ENCODE data around the gene SGPP2. TPM values are rescaled to one million over a fixed set of nuclear protein-coding genes. Genes with fewer than 3 reads are reported as not detected.

SGPP2 gene
- total RNA-seq, 3 donors from 2014 or later (not counting 1 experiment from before 2014, with no cell fraction given), result 0.25 to 0.30 TPM; not detected in 1

DNA sequence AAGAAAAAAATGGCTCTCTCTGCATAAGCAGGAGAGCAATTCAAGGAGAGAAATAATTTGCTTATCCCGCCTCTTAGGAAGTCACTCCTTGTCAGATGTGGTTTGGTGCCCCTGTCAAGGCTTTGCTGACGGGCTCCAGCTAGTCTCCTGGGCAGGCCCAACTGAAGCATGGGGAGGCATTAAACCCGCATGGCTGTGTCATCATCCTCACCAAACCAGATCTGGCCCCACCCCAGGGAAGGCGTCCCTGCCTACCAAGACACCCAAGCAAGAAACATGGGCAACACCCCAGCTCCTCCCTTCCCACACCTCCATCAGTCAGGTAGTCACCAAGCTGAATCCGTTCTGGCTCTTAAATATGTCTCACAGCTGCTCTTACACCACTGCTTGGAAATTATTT is 108.0 kb downstream of the SGPP2 start:
- Mint-ChIP-seq H3K36me3 (no peaks in the 10 kb centered on the region), H3K9me3 (no peaks in the 10 kb centered on the region)

DNA sequence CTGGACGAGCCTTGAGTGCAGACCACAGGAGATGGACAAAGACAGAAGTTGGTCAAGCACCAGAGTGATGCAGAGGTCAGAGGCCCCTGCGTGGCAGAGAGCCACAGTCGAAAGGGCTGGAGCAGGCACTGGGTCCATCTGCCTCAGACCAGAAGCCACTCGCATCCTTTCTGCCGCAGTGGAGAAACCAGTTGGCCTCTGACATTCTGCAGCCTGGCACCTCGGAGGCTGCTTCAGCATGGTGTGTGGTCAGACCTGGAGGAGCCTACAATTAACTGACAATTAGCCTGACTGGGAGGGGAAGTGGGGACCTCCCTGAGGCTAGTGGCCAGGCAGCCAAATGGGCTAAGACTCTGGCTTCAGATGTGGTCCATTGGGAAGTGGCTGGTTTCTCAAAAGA is 111.1 kb downstream of the SGPP2 start:
- no peak for ATAC-seq
- Mint-ChIP-seq H3K4me3 (no peak overlapping the region), H3K9me3 (no peaks in the 10 kb centered on the region), H3K36me3 (no peaks in the 10 kb centered on the region), H3K27ac (no peak overlapping the region), H3K4me1 (no peaks in the 10 kb centered on the region), H3K27me3 (ENCODE audit: low read depth in 2 of 2) (peaks cover 0 to 11% of the 10 kb centered on the region in 2 donors)
- H3K4me3 ChIP-seq (ENCODE audit: low read length), result no peak overlapping the region
- no peaks in the 10 kb centered on the region for H3K36me3 ChIP-seq (ENCODE audit: control insufficient read depth, insufficient read depth, low read length)
- H3K27ac ChIP-seq (ENCODE audit: low read length), result no peak overlapping the region
- TF ChIP-seq, protein P1, sequence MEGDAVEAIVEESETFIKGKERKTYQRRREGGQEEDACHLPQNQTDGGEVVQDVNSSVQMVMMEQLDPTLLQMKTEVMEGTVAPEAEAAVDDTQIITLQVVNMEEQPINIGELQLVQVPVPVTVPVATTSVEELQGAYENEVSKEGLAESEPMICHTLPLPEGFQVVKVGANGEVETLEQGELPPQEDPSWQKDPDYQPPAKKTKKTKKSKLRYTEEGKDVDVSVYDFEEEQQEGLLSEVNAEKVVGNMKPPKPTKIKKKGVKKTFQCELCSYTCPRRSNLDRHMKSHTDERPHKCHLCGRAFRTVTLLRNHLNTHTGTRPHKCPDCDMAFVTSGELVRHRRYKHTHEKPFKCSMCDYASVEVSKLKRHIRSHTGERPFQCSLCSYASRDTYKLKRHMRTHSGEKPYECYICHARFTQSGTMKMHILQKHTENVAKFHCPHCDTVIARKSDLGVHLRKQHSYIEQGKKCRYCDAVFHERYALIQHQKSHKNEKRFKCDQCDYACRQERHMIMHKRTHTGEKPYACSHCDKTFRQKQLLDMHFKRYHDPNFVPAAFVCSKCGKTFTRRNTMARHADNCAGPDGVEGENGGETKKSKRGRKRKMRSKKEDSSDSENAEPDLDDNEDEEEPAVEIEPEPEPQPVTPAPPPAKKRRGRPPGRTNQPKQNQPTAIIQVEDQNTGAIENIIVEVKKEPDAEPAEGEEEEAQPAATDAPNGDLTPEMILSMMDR (IDR thresholded peaks at IDR 0.05), result no peak
- WGBS (ENCODE audit: insufficient coverage), result 84% methylated on average over 6 of the region's 6 CpGs
- no peaks in the 10 kb centered on the region for H3K27me3 ChIP-seq (ENCODE audit: control insufficient read depth, insufficient read depth, low read length)
- intact Hi-C loops (cut with micrococcal nuclease), result no loop called here
- DNase-seq, result no peak
- H3K9me3 ChIP-seq (ENCODE audit: control insufficient read depth, insufficient read depth, low read length), result no peaks in the 10 kb centered on the region
- no peaks in the 10 kb centered on the region for H3K4me1 ChIP-seq (ENCODE audit: control insufficient read depth, insufficient read depth, low read length)

More for the DNA sequence above, 108.0 kb downstream of the SGPP2 start:
- TF ChIP-seq, protein P1 (IDR thresholded peaks at IDR 0.05), result no peak
- DNase-seq (no peak), ATAC-seq (no peak)
- Histone ChIP-seq H3K36me3 (ENCODE audit: control insufficient read depth, insufficient read depth, low read length) (no peaks in the 10 kb centered on the region), H3K9me3 (ENCODE audit: control insufficient read depth, insufficient read depth, low read length) (no peaks in the 10 kb centered on the region), H3K27me3 (ENCODE audit: control insufficient read depth, insufficient read depth, low read length) (no peaks in the 10 kb centered on the region), H3K4me3 (ENCODE audit: low read length) (no peak overlapping the region), H3K4me1 (ENCODE audit: control insufficient read depth, insufficient read depth, low read length) (no peaks in the 10 kb centered on the region), H3K27ac (ENCODE audit: low read length) (no peak overlapping the region)
- H3K27ac Mint-ChIP-seq, result no peak overlapping the region
- no peak overlapping the region for H3K4me3 Mint-ChIP-seq
- 75% methylated on average over 5 of the region's 5 CpGs for WGBS (ENCODE audit: insufficient coverage)
- no peaks in the 10 kb centered on the region for H3K4me1 Mint-ChIP-seq
- H3K27me3 Mint-ChIP-seq (ENCODE audit: low read depth in 2 of 2), result peaks cover 3 to 8% of the 10 kb centered on the region in 2 donors
- intact Hi-C loops (cut with micrococcal nuclease), result no loop called here

DNA sequence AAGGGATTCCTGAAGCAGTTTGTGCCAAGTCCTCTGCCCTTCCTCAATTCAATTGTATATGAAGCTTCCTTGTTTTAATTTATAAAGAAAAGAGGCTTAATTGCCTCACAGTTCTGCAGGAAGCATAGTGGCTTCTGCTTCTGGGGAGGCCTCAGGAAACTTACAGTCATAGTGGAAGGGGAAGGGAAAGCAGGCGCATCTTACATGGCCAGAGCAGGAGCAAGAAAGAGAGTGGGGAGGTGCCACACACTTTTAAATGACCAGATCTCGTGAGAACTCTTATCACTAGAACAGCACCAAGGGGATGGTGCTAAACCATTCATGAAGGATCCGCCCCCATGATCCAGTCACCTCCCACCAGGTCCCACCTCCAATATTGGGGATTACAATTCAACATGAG is 114.2 kb downstream of the SGPP2 start:
- no peaks in the 10 kb centered on the region for H3K4me1 ChIP-seq (ENCODE audit: control insufficient read depth, insufficient read depth, low read length)
- H3K27ac ChIP-seq (ENCODE audit: low read length), result no peak overlapping the region
- no peak overlapping the region for H3K4me3 Mint-ChIP-seq
- H3K36me3 ChIP-seq (ENCODE audit: control insufficient read depth, insufficient read depth, low read length), result no peaks in the 10 kb centered on the region
- no peak overlapping the region for H3K27ac Mint-ChIP-seq
- DNase-seq (no peak), ATAC-seq (no peak)
- H3K27me3 Mint-ChIP-seq (ENCODE audit: low read depth in 2 of 2), result peaks cover 13 to 26% of the 10 kb centered on the region in 2 donors
- no peaks in the 10 kb centered on the region for H3K4me1 Mint-ChIP-seq
- no peaks in the 10 kb centered on the region for H3K9me3 ChIP-seq (ENCODE audit: control insufficient read depth, insufficient read depth, low read length)
- intact Hi-C loops (cut with micrococcal nuclease), result no loop called here
- H3K36me3 Mint-ChIP-seq, result no peaks in the 10 kb centered on the region
- no peaks in the 10 kb centered on the region for H3K9me3 Mint-ChIP-seq
- H3K27me3 ChIP-seq (ENCODE audit: control insufficient read depth, insufficient read depth, low read length), result no peaks in the 10 kb centered on the region
- TF ChIP-seq, protein P1 (IDR thresholded peaks at IDR 0.05), result no peak
- 75% methylated on average over 3 of the region's 3 CpGs for WGBS (ENCODE audit: insufficient coverage)
- no peak overlapping the region for H3K4me3 ChIP-seq (ENCODE audit: low read length)

DNA sequence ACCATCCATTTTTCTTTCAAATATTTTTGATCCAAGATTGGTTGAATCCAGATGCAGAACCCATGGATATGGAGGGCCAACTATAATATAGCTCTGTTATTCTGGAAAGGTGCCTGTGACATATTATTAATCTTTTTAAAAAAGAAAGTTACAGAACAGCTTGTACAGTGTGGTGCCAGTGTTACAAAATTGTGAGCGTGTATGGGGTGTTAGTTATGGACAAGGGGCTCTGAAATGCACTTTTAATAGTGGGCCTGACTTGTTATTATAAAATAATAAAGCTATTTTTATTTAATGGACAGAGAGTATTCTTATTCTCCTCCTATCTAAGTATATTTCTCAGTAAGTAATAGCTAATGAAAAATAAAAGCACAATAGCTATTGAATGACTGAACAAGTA is 120.3 kb downstream of the SGPP2 start:
- Mint-ChIP-seq H3K4me3 (no peak overlapping the region), H3K36me3 (no peaks in the 10 kb centered on the region), H3K9me3 (no peaks in the 10 kb centered on the region), H3K27ac (no peak overlapping the region), H3K4me1 (no peaks in the 10 kb centered on the region), H3K27me3 (ENCODE audit: low read depth in 2 of 2) (peaks cover 35 to 48% of the 10 kb centered on the region in 2 donors)
- H3K9me3 ChIP-seq (ENCODE audit: control insufficient read depth, insufficient read depth, low read length), result no peaks in the 10 kb centered on the region
- H3K36me3 ChIP-seq (ENCODE audit: control insufficient read depth, insufficient read depth, low read length), result no peaks in the 10 kb centered on the region
- H3K27ac ChIP-seq (ENCODE audit: low read length), result no peak overlapping the region
- no peaks in the 10 kb centered on the region for H3K4me1 ChIP-seq (ENCODE audit: control insufficient read depth, insufficient read depth, low read length)
- ATAC-seq, result no peak
- TF ChIP-seq, protein P1 (IDR thresholded peaks at IDR 0.05), result no peak
- intact Hi-C loops (cut with micrococcal nuclease), result no loop called here
- DNase-seq, result no peak
- H3K4me3 ChIP-seq (ENCODE audit: low read length), result no peak overlapping the region
- H3K27me3 ChIP-seq (ENCODE audit: control insufficient read depth, insufficient read depth, low read length), result peaks cover 4% of the 10 kb centered on the region
- WGBS (ENCODE audit: insufficient coverage), result 100% methylated on average over 1 of the region's 1 CpG
